Measurements from ENCODE around the gene C10orf90. TPM values are rescaled to one million over a fixed set of nuclear protein-coding genes. Genes with fewer than 3 reads are reported as not detected.

Gene C10orf90
- total RNA-seq, 2 experiments from 2014 or later = not detected

GRCh38 chr10:126452245-126452644 lies 218.2 kb downstream of the C10orf90 start:
- Mint-ChIP-seq H3K36me3 (no peaks in the 10 kb centered on the region), H3K4me1 (ENCODE audit: low read depth) (no peaks in the 10 kb centered on the region), H3K4me3 (no peak overlapping the region), H3K9me3 (no peaks in the 10 kb centered on the region), H3K27ac (no peak overlapping the region), H3K27me3 (no peaks in the 10 kb centered on the region)
- DNase-seq = no peak
- CTCF ChIA-PET = no interaction called here
- POLR2A ChIA-PET = no interaction called here
- intact Hi-C loops (cut with micrococcal nuclease) = no loop called here

- no peak for DNase-seq
- Mint-ChIP-seq H3K9me3 (peaks cover 9% of the 10 kb centered on the region), H3K36me3 (no peaks in the 10 kb centered on the region), H3K27ac (no peak overlapping the region), H3K27me3 (no peaks in the 10 kb centered on the region), H3K4me3 (no peak overlapping the region), H3K4me1 (ENCODE audit: low read depth) (no peaks in the 10 kb centered on the region)
- POLR2A ChIA-PET = interaction anchor here (0.7 kb wide), 1 partner anchor 11 kb away, joined by 3 read pairs; no protein-coding TSS in a partner anchor
- CTCF ChIA-PET = no interaction called here
- intact Hi-C loops (cut with micrococcal nuclease) = no loop called here
These were observed 222.4 kb downstream of the C10orf90 start for GRCh38 chr10:126448091-126448490.

- ChIA-PET CTCF (no interaction called here), POLR2A (no interaction called here)
- H3K4me1 Mint-ChIP-seq (ENCODE audit: low read depth) = no peaks in the 10 kb centered on the region
- no peak for DNase-seq
- H3K27me3 Mint-ChIP-seq = peaks cover 2% of the 10 kb centered on the region
- H3K27ac Mint-ChIP-seq = no peak overlapping the region
- no peaks in the 10 kb centered on the region for H3K36me3 Mint-ChIP-seq
- intact Hi-C loops (cut with micrococcal nuclease) = no loop called here
- H3K9me3 Mint-ChIP-seq = peaks cover 6% of the 10 kb centered on the region
- H3K4me3 Mint-ChIP-seq = no peak overlapping the region
These were observed 230.6 kb downstream of the C10orf90 start for GRCh38 chr10:126439942-126440341.

- CTCF ChIA-PET = no interaction called here
- H3K36me3 Mint-ChIP-seq = no peaks in the 10 kb centered on the region
- no peak overlapping the region for H3K4me3 Mint-ChIP-seq
- intact Hi-C loops (cut with micrococcal nuclease) = no loop called here
- H3K9me3 Mint-ChIP-seq = no peaks in the 10 kb centered on the region
- H3K4me1 Mint-ChIP-seq (ENCODE audit: low read depth) = no peaks in the 10 kb centered on the region
- no peak for DNase-seq
- no peak overlapping the region for H3K27ac Mint-ChIP-seq
- POLR2A ChIA-PET = no interaction called here
- peaks cover 2% of the 10 kb centered on the region for H3K27me3 Mint-ChIP-seq
These were observed 232.1 kb downstream of the C10orf90 start for GRCh38 chr10:126438407-126438783.

GRCh38 chr10:126437635-126438406 lies 232.7 kb downstream of the C10orf90 start:
- DNase-seq = no peak
- peaks cover 2% of the 10 kb centered on the region for H3K27me3 Mint-ChIP-seq
- POLR2A ChIA-PET = interaction anchor here (0.6 kb wide), 1 partner anchor 10 kb away, joined by 3 read pairs; no protein-coding TSS in a partner anchor
- intact Hi-C loops (cut with micrococcal nuclease) = no loop called here
- H3K36me3 Mint-ChIP-seq = no peaks in the 10 kb centered on the region
- no peaks in the 10 kb centered on the region for H3K4me1 Mint-ChIP-seq (ENCODE audit: low read depth)
- no peak overlapping the region for H3K27ac Mint-ChIP-seq
- CTCF ChIA-PET = no interaction called here
- H3K9me3 Mint-ChIP-seq = no peaks in the 10 kb centered on the region
- no peak overlapping the region for H3K4me3 Mint-ChIP-seq

- intact Hi-C loops (cut with micrococcal nuclease) = no loop called here
- no peak for DNase-seq
- no peak overlapping the region for H3K4me3 Mint-ChIP-seq
- ChIA-PET POLR2A (no interaction called here), CTCF (no interaction called here)
- H3K4me1 Mint-ChIP-seq (ENCODE audit: low read depth) = no peaks in the 10 kb centered on the region
- no peak overlapping the region for H3K27ac Mint-ChIP-seq
- no peaks in the 10 kb centered on the region for H3K36me3 Mint-ChIP-seq
- no peaks in the 10 kb centered on the region for H3K9me3 Mint-ChIP-seq
- H3K27me3 Mint-ChIP-seq = no peaks in the 10 kb centered on the region
These were observed 236.3 kb downstream of the C10orf90 start for GRCh38 chr10:126434235-126434634.

GRCh38 chr10:126433351-126433750 lies 237.1 kb downstream of the C10orf90 start:
- no peaks in the 10 kb centered on the region for H3K9me3 Mint-ChIP-seq
- intact Hi-C loops (cut with micrococcal nuclease) = no loop called here
- CTCF ChIA-PET = no interaction called here
- DNase-seq = no peak
- no peak overlapping the region for H3K4me3 Mint-ChIP-seq
- no peaks in the 10 kb centered on the region for H3K36me3 Mint-ChIP-seq
- no peaks in the 10 kb centered on the region for H3K27me3 Mint-ChIP-seq
- POLR2A ChIA-PET = no interaction called here
- H3K27ac Mint-ChIP-seq = no peak overlapping the region
- H3K4me1 Mint-ChIP-seq (ENCODE audit: low read depth) = no peaks in the 10 kb centered on the region

GRCh38 chr10:126432507-126432906 lies 238.0 kb downstream of the C10orf90 start:
- intact Hi-C loops (cut with micrococcal nuclease) = no loop called here
- Mint-ChIP-seq H3K4me3 (no peak overlapping the region), H3K4me1 (ENCODE audit: low read depth) (no peaks in the 10 kb centered on the region), H3K36me3 (no peaks in the 10 kb centered on the region), H3K9me3 (no peaks in the 10 kb centered on the region), H3K27ac (no peak overlapping the region), H3K27me3 (no peaks in the 10 kb centered on the region)
- CTCF ChIA-PET = no interaction called here
- no peak for DNase-seq
- POLR2A ChIA-PET = no interaction called here

GRCh38 chr10:126431816-126432215 lies 238.7 kb downstream of the C10orf90 start:
- Mint-ChIP-seq H3K36me3 (no peaks in the 10 kb centered on the region), H3K4me3 (no peak overlapping the region), H3K4me1 (ENCODE audit: low read depth) (no peaks in the 10 kb centered on the region), H3K27ac (no peak overlapping the region), H3K9me3 (no peaks in the 10 kb centered on the region), H3K27me3 (no peaks in the 10 kb centered on the region)
- intact Hi-C loops (cut with micrococcal nuclease) = no loop called here
- CTCF ChIA-PET = no interaction called here
- DNase-seq = no peak
- POLR2A ChIA-PET = no interaction called here

GRCh38 chr10:126430512-126430911 lies 240.0 kb downstream of the C10orf90 start:
- Mint-ChIP-seq H3K9me3 (no peaks in the 10 kb centered on the region), H3K36me3 (no peaks in the 10 kb centered on the region), H3K4me3 (no peak overlapping the region), H3K27me3 (no peaks in the 10 kb centered on the region), H3K27ac (no peak overlapping the region), H3K4me1 (ENCODE audit: low read depth) (no peaks in the 10 kb centered on the region)
- CTCF ChIA-PET = no interaction called here
- no peak for DNase-seq
- intact Hi-C loops (cut with micrococcal nuclease) = no loop called here
- POLR2A ChIA-PET = no interaction called here

GRCh38 chr10:126429275-126429674 lies 241.2 kb downstream of the C10orf90 start:
- peaks cover 2% of the 10 kb centered on the region for H3K9me3 Mint-ChIP-seq
- no peak overlapping the region for H3K27ac Mint-ChIP-seq
- no peak for DNase-seq
- ChIA-PET POLR2A (no interaction called here), CTCF (no interaction called here)
- H3K27me3 Mint-ChIP-seq = no peaks in the 10 kb centered on the region
- intact Hi-C loops (cut with micrococcal nuclease) = no loop called here
- no peak overlapping the region for H3K4me3 Mint-ChIP-seq
- H3K36me3 Mint-ChIP-seq = no peaks in the 10 kb centered on the region
- H3K4me1 Mint-ChIP-seq (ENCODE audit: low read depth) = no peaks in the 10 kb centered on the region

- peaks cover 13% of the 10 kb centered on the region for H3K9me3 Mint-ChIP-seq
- no peaks in the 10 kb centered on the region for H3K27me3 Mint-ChIP-seq
- H3K4me1 Mint-ChIP-seq (ENCODE audit: low read depth) = no peaks in the 10 kb centered on the region
- H3K4me3 Mint-ChIP-seq = no peak overlapping the region
- no peak overlapping the region for H3K27ac Mint-ChIP-seq
- no peak for DNase-seq
- intact Hi-C loops (cut with micrococcal nuclease) = no loop called here
- no peaks in the 10 kb centered on the region for H3K36me3 Mint-ChIP-seq
- ChIA-PET POLR2A (no interaction called here), CTCF (no interaction called here)
These were observed 244.9 kb downstream of the C10orf90 start for GRCh38 chr10:126425489-126426065.

GRCh38 chr10:126425032-126425431 lies 245.5 kb downstream of the C10orf90 start:
- CTCF ChIA-PET = no interaction called here
- no peak overlapping the region for H3K27ac Mint-ChIP-seq
- intact Hi-C loops (cut with micrococcal nuclease) = no loop called here
- POLR2A ChIA-PET = no interaction called here
- H3K4me1 Mint-ChIP-seq (ENCODE audit: low read depth) = no peaks in the 10 kb centered on the region
- no peak for DNase-seq
- H3K27me3 Mint-ChIP-seq = no peaks in the 10 kb centered on the region
- peaks cover 13% of the 10 kb centered on the region for H3K9me3 Mint-ChIP-seq
- H3K4me3 Mint-ChIP-seq = no peak overlapping the region
- H3K36me3 Mint-ChIP-seq = no peaks in the 10 kb centered on the region
